ENCODE results near the gene TSSK2. TPM values are rescaled to one million over a fixed set of nuclear protein-coding genes. Genes with fewer than 3 reads are reported as not detected.

Gene TSSK2
- total RNA-seq, 4 donors from 2014 or later, result 0.59 to 0.94 (median 0.78) TPM; not detected in 1

DNA sequence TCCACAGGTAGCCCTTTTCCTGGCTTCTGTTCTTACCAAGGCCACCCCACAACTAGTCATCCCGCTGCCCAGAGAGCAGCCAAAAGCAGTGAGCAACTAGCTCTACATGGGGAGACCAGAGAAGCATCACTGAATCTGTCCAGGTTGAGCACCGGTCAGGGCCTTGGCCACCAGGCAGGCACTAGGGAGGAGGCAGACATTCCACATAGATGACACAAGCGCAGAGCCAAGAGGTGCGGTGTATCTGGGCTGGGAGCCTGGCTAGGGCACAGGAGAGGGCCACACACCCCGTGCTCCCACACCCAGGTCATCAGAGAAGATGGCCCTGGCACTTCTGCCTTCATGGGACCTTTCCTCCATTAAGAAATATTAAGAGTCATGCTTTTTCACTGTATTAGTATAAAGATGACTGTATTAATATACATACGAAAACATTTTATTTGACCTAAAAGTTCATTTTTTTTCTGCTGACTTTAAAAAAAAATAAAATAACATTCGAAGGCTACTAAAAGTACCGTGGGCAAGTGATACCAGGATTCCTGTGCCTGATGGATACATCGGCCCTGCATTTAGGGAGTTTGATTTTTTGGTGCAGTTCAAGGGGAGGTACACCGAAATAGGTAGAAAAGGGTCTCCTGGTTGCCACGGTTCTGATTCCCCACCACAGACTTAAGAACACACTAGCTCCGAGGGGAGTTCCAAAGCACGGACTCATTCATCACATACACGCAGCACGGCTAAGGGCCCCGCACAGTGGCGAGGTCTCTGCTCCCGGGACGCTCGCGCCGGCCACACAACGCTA, 10.1 kb upstream of the TSSK2 start:
- no peaks in the 10 kb centered on the region for H3K36me3 ChIP-seq
- peaks cover 41 to 56% of the 10 kb centered on the region in 2 donors for H3K4me1 ChIP-seq
- WGBS, 2 donors, result 15 to 16% methylated on average over 23 of the region's 23 CpGs
- intact Hi-C loops (cut with DNase I), result no loop called here
- no peaks in the 10 kb centered on the region for H3K27me3 ChIP-seq
- H3K9me3 ChIP-seq, result no peaks in the 10 kb centered on the region
- H3K4me3 ChIP-seq (replicated peaks in 1 of 3), result peak overlapping the region; percentile 27 to 78 (median 65)
- TF ChIP-seq, protein P1, sequence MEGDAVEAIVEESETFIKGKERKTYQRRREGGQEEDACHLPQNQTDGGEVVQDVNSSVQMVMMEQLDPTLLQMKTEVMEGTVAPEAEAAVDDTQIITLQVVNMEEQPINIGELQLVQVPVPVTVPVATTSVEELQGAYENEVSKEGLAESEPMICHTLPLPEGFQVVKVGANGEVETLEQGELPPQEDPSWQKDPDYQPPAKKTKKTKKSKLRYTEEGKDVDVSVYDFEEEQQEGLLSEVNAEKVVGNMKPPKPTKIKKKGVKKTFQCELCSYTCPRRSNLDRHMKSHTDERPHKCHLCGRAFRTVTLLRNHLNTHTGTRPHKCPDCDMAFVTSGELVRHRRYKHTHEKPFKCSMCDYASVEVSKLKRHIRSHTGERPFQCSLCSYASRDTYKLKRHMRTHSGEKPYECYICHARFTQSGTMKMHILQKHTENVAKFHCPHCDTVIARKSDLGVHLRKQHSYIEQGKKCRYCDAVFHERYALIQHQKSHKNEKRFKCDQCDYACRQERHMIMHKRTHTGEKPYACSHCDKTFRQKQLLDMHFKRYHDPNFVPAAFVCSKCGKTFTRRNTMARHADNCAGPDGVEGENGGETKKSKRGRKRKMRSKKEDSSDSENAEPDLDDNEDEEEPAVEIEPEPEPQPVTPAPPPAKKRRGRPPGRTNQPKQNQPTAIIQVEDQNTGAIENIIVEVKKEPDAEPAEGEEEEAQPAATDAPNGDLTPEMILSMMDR (IDR thresholded peaks at IDR 0.05), result no peak
- no peak for TF ChIP-seq POLR2A (IDR thresholded peaks at IDR 0.05)
- peak; percentile 77 to 87 for DNase-seq
- H3K27ac ChIP-seq, result peak overlapping the region; percentile 78 to 93 (median 86)

DNA sequence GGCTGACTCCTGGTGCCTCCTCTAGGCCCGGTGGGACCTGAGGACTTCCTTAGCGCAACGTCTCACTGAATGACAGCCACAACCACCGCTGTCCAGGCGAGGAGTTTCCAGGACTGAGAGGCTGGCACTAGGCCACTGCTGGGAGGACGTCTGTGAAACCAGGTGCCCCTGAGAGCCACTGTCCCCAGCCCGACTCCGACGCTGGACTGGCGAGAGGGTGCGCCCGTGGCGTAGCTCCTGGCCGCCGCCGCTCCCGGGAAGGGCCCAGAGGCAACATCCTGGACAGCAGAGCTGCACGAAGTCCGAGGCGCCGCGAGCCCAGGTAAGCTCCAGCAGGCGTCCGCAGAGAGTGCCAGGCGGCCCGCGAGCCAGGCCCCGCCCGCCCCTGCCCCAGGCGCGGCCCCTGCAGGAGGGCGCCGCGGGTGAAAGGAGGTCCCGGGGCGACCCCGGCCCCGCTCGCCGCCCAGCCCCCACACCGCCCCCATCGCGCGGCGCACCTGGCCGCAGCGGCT, 9.4 kb upstream of the TSSK2 start:
- H3K4me1 ChIP-seq, result peaks cover 40 to 50% of the 10 kb centered on the region in 2 donors
- 0% methylated on average over 1 to 3 of the region's 47 CpGs for WGBS, 2 donors
- peak overlapping the region; percentile 78 to 93 (median 86) for H3K27ac ChIP-seq
- H3K4me3 ChIP-seq (replicated peaks in 1 of 3), result peak overlapping the region; percentile 27 to 78 (median 65)
- no peaks in the 10 kb centered on the region for H3K36me3 ChIP-seq
- intact Hi-C loops (cut with DNase I), result no loop called here
- peak; percentile 88 to 90 for DNase-seq
- no peaks in the 10 kb centered on the region for H3K9me3 ChIP-seq
- TF ChIP-seq, protein P1 (IDR thresholded peaks at IDR 0.05), result no peak
- peak in 1 of 2 donors; percentile 16 for TF ChIP-seq POLR2A (IDR thresholded peaks at IDR 0.05)
- no peaks in the 10 kb centered on the region for H3K27me3 ChIP-seq

DNA sequence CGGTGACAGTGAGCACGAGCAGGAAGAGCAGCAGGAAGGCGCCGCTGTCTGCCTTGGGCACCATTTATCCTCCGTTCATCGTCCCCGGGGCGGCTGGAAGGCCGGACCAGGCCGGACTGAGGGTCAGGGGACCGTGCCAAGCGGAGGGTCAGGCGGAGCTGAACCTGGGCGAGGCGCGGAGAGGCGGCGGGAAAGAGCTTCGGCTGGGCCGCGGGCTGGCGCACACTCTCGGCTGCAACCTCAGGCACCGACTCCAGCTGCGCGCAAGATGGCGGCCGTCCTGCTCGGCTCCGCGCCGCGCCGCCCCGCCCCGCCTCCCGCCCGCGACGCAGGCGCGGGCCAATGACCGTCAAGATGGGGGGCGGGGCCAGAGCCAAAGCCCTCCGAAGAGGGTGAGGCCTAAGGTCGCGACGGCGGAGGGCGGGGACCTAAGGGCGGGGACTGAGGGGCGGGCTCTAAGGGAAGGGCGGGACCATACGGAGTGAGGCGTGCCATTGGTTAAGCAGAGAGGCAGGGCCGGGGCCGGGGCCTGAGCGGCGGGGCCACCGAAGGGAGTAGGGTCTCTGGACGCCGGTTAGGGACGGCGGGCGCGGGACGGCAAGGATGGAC, 8.9 kb upstream of the TSSK2 start, which contains the start of gene DGCR2:
Gene DGCR2, minus strand, starts transcription at position 270 of the 609 bp plus-strand sequence. Its CDS starts 206 bp downstream, at position 64.
- H3K27me3 ChIP-seq, result no peaks in the 10 kb centered on the region
- 0 to 1% methylated on average over 8 to 25 of the region's 67 CpGs for WGBS, 2 donors
- TF ChIP-seq POLR2A (IDR thresholded peaks at IDR 0.05), result peak; percentile 35 to 94
- TF ChIP-seq, protein P1 (IDR thresholded peaks at IDR 0.05), result no peak
- peak within 1 kb of the TSS; percentile 78 to 93 (median 86) for H3K27ac ChIP-seq
- intact Hi-C loops (cut with DNase I), result no loop called here
- H3K36me3 ChIP-seq, result no peaks in the 10 kb centered on the region
- DNase-seq, result peak; percentile 95 to 98
- H3K4me1 ChIP-seq, result peaks cover 34 to 44% of the 10 kb centered on the region in 2 donors
- H3K9me3 ChIP-seq, result no peaks in the 10 kb centered on the region
- H3K4me3 ChIP-seq (replicated peaks in 1 of 3), result peak within 1 kb of the TSS; percentile 27 to 78 (median 65)

DNA sequence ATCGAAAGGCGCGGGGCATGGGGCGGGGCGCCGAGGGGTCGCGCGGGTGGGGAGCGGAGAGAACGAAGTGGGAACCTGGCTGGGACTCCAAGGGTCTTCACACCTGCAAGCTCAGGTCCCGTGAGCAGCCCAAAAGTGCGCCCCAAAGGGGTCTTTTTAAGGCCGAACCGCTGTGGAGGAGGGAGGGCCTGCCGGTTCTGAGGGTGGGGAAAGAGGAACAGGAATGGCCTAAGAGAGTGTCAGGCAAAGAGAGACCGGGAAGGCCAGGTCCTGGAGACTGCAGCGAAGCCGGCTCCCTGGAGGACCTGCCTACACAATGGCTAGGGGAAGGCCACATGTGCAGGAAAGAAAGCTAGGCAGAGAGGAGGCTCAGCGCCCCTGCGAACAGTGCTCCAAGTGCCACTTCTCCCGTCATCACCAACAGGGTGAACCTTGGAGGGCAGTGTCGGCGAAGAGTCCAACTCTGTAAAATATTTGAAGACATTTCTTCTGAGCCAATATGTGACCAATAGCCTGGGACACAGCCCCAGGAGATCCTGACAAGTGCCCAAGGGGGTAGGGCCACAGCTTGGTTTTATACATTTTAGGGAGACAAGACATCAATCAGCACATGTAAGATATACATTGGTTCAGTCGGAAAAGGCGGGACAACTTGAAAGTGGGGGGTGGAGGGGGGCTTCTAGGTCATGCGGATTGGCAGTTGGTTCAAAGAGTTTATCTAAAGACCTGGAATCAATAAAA, 8.2 kb upstream of the TSSK2 start:
- TF ChIP-seq, protein P1 (IDR thresholded peaks at IDR 0.05), result no peak
- TF ChIP-seq POLR2A (IDR thresholded peaks at IDR 0.05), result no peak
- peak; percentile 46 to 50 for DNase-seq
- H3K27ac ChIP-seq, result peak overlapping the region in 1 of 3 donors; percentile 93
- intact Hi-C loops (cut with DNase I), result no loop called here
- peaks cover 27 to 38% of the 10 kb centered on the region in 2 donors for H3K4me1 ChIP-seq
- H3K27me3 ChIP-seq, result no peaks in the 10 kb centered on the region
- WGBS, 2 donors, result 19 to 21% methylated on average over 26 to 27 of the region's 27 CpGs
- no peaks in the 10 kb centered on the region for H3K36me3 ChIP-seq
- H3K9me3 ChIP-seq, result no peaks in the 10 kb centered on the region
- peak overlapping the region in 2 of 3 donors; percentile 25 to 78 for H3K4me3 ChIP-seq (replicated peaks in 1 of 3)

Measured in thyroid gland (tissue), 4 donors.